H9 (cell line): Measurements from ENCODE around the gene CRY1. TPM values are rescaled to one million over a fixed set of nuclear protein-coding genes. Genes with fewer than 3 reads are reported as not detected.

Source experiments
- DNase-seq: peaks from one replicate; pipeline ENCODE4 v3.0.0-alpha.2; 2017
- H2AFZ ChIP-seq: one replicate; pipeline ENCODE4 v1.6.1; 2013; ENCODE audit warnings: mild to moderate bottlenecking, low read length, control low read depth, moderate library complexity
- H2AK5ac ChIP-seq: 2 replicates; pipeline ENCODE4 v1.6.1; 2013; ENCODE audit warnings: low read length, control low read depth, mixed read lengths; ENCODE audit not compliant: insufficient read length
- H2BK120ac ChIP-seq: one replicate; pipeline ENCODE4 v1.6.1; 2013; ENCODE audit warnings: low read depth, mild to moderate bottlenecking, low read length, control low read depth, inconsistent platforms; ENCODE audit not compliant: poor library complexity, severe bottlenecking
- H2BK12ac ChIP-seq: 2 replicates; pipeline ENCODE4 v1.6.1; 2013; ENCODE audit warnings: low read length, control low read depth, mixed read lengths, low read depth; ENCODE audit not compliant: insufficient read length
- H2BK15ac ChIP-seq: 2 replicates; pipeline ENCODE4 v1.6.1; 2013; ENCODE audit warnings: low read depth, low read length, control low read depth
- H2BK20ac ChIP-seq: one replicate; pipeline ENCODE4 v1.6.1; 2013; ENCODE audit warnings: low read depth, mild to moderate bottlenecking, low read length, control low read depth, inconsistent platforms; ENCODE audit not compliant: poor library complexity, severe bottlenecking
- H2BK5ac ChIP-seq: 2 replicates; pipeline ENCODE4 v1.6.1; 2013; ENCODE audit warnings: low read length, control low read depth, mixed read lengths; ENCODE audit not compliant: insufficient read length
- H3K14ac ChIP-seq: 2 replicates; pipeline ENCODE4 v1.6.1; 2013; ENCODE audit warnings: low read length, control low read depth; ENCODE audit not compliant: insufficient read depth
- H3K18ac ChIP-seq: 2 replicates; pipeline ENCODE4 v1.6.1; 2013; ENCODE audit warnings: low read depth, mild to moderate bottlenecking, mixed read lengths, low read length, control low read depth; ENCODE audit not compliant: insufficient read length
- H3K23ac ChIP-seq: 2 replicates; pipeline ENCODE4 v1.6.1; 2013; ENCODE audit warnings: low read length, control low read depth, mixed read lengths, low read depth; ENCODE audit not compliant: insufficient read length
- H3K23me2 ChIP-seq: 2 replicates; pipeline ENCODE4 v1.6.1; 2013; ENCODE audit warnings: low read depth, mild to moderate bottlenecking, mixed read lengths, low read length, control low read depth; ENCODE audit not compliant: insufficient read length, poor library complexity, severe bottlenecking
- H3K27ac ChIP-seq: 2 replicates; pipeline ENCODE4 v1.5.1; 2013; ENCODE audit warnings: low read length, control low read depth, mixed read lengths, low read depth; ENCODE audit not compliant: insufficient read length
- H3K27me3 ChIP-seq: 2 replicates; pipeline ENCODE4 v1.6.1; 2013; ENCODE audit warnings: low read length, control low read depth, inconsistent platforms; ENCODE audit not compliant: insufficient read depth
- H3K4ac ChIP-seq: 2 replicates; pipeline ENCODE4 v1.6.1; 2013; ENCODE audit warnings: low read depth, mild to moderate bottlenecking, control low read depth, inconsistent platforms, low read length, moderate library complexity
- H3K4me1 ChIP-seq: 2 replicates; pipeline ENCODE4 v1.6.1; 2013; ENCODE audit warnings: low read length, control low read depth, inconsistent platforms; ENCODE audit not compliant: insufficient read depth
- H3K4me2 ChIP-seq: 2 replicates; pipeline ENCODE4 v1.6.1; 2013; ENCODE audit warnings: low read length, control low read depth, mixed read lengths; ENCODE audit not compliant: insufficient read length, insufficient read depth
- H3K56ac ChIP-seq: 2 replicates; pipeline ENCODE4 v1.6.1; 2013; ENCODE audit warnings: low read depth, mild to moderate bottlenecking, mixed read lengths, low read length, control low read depth; ENCODE audit not compliant: insufficient read length
- H3K79me1 ChIP-seq: 2 replicates; pipeline ENCODE4 v1.6.1; 2013; ENCODE audit warnings: low read depth, mild to moderate bottlenecking, moderate library complexity, low read length, control low read depth, inconsistent platforms; ENCODE audit not compliant: insufficient read depth, poor library complexity, severe bottlenecking
- H3K79me2 ChIP-seq: 2 replicates; pipeline ENCODE4 v1.6.1; 2013; ENCODE audit warnings: low read length, control low read depth, inconsistent platforms; ENCODE audit not compliant: insufficient read depth
- H3K9ac ChIP-seq: 2 replicates; pipeline ENCODE4 v1.6.1; 2013; ENCODE audit warnings: low read length, control low read depth, mixed read lengths; ENCODE audit not compliant: insufficient read length; ENCODE audit errors: extremely low read depth
- H3K9me3 ChIP-seq: one replicate; pipeline ENCODE4 v1.6.1; 2013; ENCODE audit warnings: low read depth, low read length, inconsistent platforms; ENCODE audit not compliant: control insufficient read depth
- H3T11ph ChIP-seq: one replicate; pipeline ENCODE4 v1.6.1; 2013; ENCODE audit warnings: mild to moderate bottlenecking, low read length, control low read depth, inconsistent platforms
- H4K20me1 ChIP-seq: one replicate; pipeline ENCODE4 v1.6.1; 2013; ENCODE audit not compliant: control insufficient read depth, insufficient read length, insufficient read depth
- H4K5ac ChIP-seq: 2 replicates; pipeline ENCODE4 v1.6.1; 2013; ENCODE audit warnings: low read depth, mild to moderate bottlenecking, mixed read lengths, low read length, control low read depth; ENCODE audit not compliant: insufficient read length
- H4K8ac ChIP-seq: replicated peaks from 2 replicates; pipeline ENCODE4 v1.6.1; 2013; ENCODE audit warnings: low read length, control low read depth, mixed read lengths, low read depth; ENCODE audit not compliant: insufficient read length
- H4K91ac ChIP-seq: 2 replicates; pipeline ENCODE4 v1.6.1; 2013; ENCODE audit warnings: low read depth, mild to moderate bottlenecking, moderate library complexity, mixed read lengths, low read length, control low read depth; ENCODE audit not compliant: insufficient read length
- H3K27ac Mint-ChIP-seq, 3 experiments: 2 replicates in 2 of 3; 3 replicates in 1 of 3; pipeline ENCODE4 v1.8.0; 2020 to 2021; ENCODE audit warnings: mixed read lengths in 3 of 3, mild to moderate bottlenecking in 1 of 3, moderate library complexity in 1 of 3
- H3K27me3 Mint-ChIP-seq: 2 replicates; pipeline ENCODE4 v1.8.0; 2021; ENCODE audit warnings: low read depth, mild to moderate bottlenecking, moderate library complexity, mixed read lengths
- H3K36me3 Mint-ChIP-seq, 3 experiments: 2 replicates in 2 of 3; 3 replicates in 1 of 3; pipeline ENCODE4 v1.8.0; 2020 to 2021; ENCODE audit warnings: low read depth in 3 of 3, mixed read lengths in 3 of 3; ENCODE audit not compliant: insufficient read depth in 1 of 3
- H3K4me1 Mint-ChIP-seq, 2 experiments: 2 replicates each; pipeline ENCODE4 v1.8.0; 2020; ENCODE audit warnings: mixed read lengths in 2 of 2
- H3K4me3 Mint-ChIP-seq, 2 experiments: 2 replicates in 1 of 2; 3 replicates in 1 of 2; pipeline ENCODE4 v1.8.0; 2020 to 2021; ENCODE audit warnings: mild to moderate bottlenecking in 2 of 2, mixed read lengths in 2 of 2, moderate library complexity in 1 of 2
- H3K9me3 Mint-ChIP-seq, 2 experiments: 2 replicates in 1 of 2; 3 replicates in 1 of 2; pipeline ENCODE4 v1.8.0; 2020; ENCODE audit warnings: mild to moderate bottlenecking in 2 of 2, mixed read lengths in 2 of 2, moderate library complexity in 1 of 2
- WGBS: extraction: QIAGEN DNeasy Blood & Tissue Kit; methylation state at CpG from one replicate; pipeline ENCODE4 v1.1.7; 2013; ENCODE audit warnings: missing lambda C conversion rate, low lambda C conversion rate, mixed read lengths; ENCODE audit not compliant: insufficient read length; ENCODE audit errors: extremely low coverage; 5-methylcytosine and 5-hydroxymethylcytosine counted together
- total RNA-seq: library from RNA; stranded (reverse); gene quantifications from 2 replicates; pipeline ENCODE4 v1.2.1, GENCODE V29; 2021
- TF ChIP-seq, protein P1 (sequence below): fragments of 200-600 bp; sonication (generic); conservative IDR thresholded peaks from 3 replicates; pipeline ENCODE4 v1.8.0; 2021; ENCODE audit warnings: antibody characterized with exemption, mild to moderate bottlenecking

The CRY1 gene
- total RNA-seq, 1 experiment from 2014 or later: 23.5 TPM

DNA sequence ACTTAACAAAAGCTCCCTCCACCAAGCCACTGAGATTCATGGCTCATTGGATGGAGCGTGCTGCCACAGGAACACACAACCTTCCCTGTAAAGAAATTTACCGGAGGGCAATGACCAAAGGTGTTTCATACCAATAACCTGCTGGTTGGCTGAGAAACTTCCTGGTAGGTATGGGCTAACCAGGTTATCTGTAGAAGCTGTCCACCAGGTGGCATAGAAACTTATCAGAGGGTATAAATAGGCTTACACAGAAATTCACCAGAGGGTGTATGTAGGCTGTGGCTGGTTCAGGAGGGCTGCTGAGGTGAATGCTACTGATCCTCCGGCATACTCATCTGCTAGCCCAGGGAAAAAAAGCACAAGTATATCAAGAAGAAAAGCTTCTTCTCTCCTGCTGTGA lies 79.3 kb downstream of the CRY1 start:
- H3K27me3 ChIP-seq: no peaks in the 10 kb centered on the region
- Mint-ChIP-seq H3K36me3 (no peaks in the 10 kb centered on the region; a peak in 1 of 7 replicates), H3K9me3 (no peaks in the 10 kb centered on the region), H3K27me3 (no peaks in the 10 kb centered on the region), H3K4me3 (no peak overlapping the region), H3K4me1 (no peaks in the 10 kb centered on the region), H3K27ac (no peak overlapping the region)
- H2BK12ac ChIP-seq: no peak overlapping the region
- no peak overlapping the region for H2AK5ac ChIP-seq
- no peak overlapping the region for H2BK20ac ChIP-seq
- H4K91ac ChIP-seq: no peak overlapping the region
- H3K4ac ChIP-seq: no peak overlapping the region
- H3K9me3 ChIP-seq: no peaks in the 10 kb centered on the region
- no peak overlapping the region for H3K56ac ChIP-seq
- no peak overlapping the region for H3K27ac ChIP-seq
- H4K8ac ChIP-seq: no peak overlapping the region
- H2BK120ac ChIP-seq: no peak overlapping the region
- H3K4me2 ChIP-seq: no peak overlapping the region
- H3K23me2 ChIP-seq: no peaks in the 10 kb centered on the region
- peak; percentile 38 for DNase-seq
- H4K5ac ChIP-seq: no peak overlapping the region
- H2BK5ac ChIP-seq: no peak overlapping the region
- no peaks in the 10 kb centered on the region for H4K20me1 ChIP-seq
- H2BK15ac ChIP-seq: no peak overlapping the region
- no CpG with 5 or more reads among the region's 3 CpGs for WGBS
- H3K79me2 ChIP-seq: no peaks in the 10 kb centered on the region
- no peak overlapping the region for H3K23ac ChIP-seq
- H3K79me1 ChIP-seq: no peaks in the 10 kb centered on the region
- no peaks in the 10 kb centered on the region for H3K4me1 ChIP-seq
- H3K9ac ChIP-seq: no peak overlapping the region
- no peak overlapping the region for H2AFZ ChIP-seq
- no peak overlapping the region for H3T11ph ChIP-seq
- TF ChIP-seq, protein P1, sequence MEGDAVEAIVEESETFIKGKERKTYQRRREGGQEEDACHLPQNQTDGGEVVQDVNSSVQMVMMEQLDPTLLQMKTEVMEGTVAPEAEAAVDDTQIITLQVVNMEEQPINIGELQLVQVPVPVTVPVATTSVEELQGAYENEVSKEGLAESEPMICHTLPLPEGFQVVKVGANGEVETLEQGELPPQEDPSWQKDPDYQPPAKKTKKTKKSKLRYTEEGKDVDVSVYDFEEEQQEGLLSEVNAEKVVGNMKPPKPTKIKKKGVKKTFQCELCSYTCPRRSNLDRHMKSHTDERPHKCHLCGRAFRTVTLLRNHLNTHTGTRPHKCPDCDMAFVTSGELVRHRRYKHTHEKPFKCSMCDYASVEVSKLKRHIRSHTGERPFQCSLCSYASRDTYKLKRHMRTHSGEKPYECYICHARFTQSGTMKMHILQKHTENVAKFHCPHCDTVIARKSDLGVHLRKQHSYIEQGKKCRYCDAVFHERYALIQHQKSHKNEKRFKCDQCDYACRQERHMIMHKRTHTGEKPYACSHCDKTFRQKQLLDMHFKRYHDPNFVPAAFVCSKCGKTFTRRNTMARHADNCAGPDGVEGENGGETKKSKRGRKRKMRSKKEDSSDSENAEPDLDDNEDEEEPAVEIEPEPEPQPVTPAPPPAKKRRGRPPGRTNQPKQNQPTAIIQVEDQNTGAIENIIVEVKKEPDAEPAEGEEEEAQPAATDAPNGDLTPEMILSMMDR: peak; percentile 49; the same call in 2 of the 3 replicates
- no peak overlapping the region for H3K14ac ChIP-seq
- no peak overlapping the region for H3K18ac ChIP-seq
